HG03159 (cell line): Measurements from ENCODE around the gene IRF6.
A peak's percentile ranks its signal among the peaks of the same experiment; 100 is the strongest.

Experiments
- ATAC-seq: cut with Tn5 transposase; IDR thresholded peaks from one replicate; pipeline ENCODE4 v1.9.1; 2021; ENCODE audit warnings: mild to moderate bottlenecking, moderate library complexity; ENCODE audit not compliant: unreplicated experiment

IRF6 gene

GRCh38 chr1:209766051-209766450 is 39.9 kb downstream of the IRF6 start:
- no peak for ATAC-seq

GRCh38 chr1:209761011-209761635 is 44.8 kb downstream of the IRF6 start:
- ATAC-seq, result no peak

- no peak for ATAC-seq
Observed at GRCh38 chr1:209759829-209760359, 46.0 kb downstream of the IRF6 start.

- ATAC-seq, result no peak
Observed at GRCh38 chr1:209758400-209758799, 47.5 kb downstream of the IRF6 start.

- peak; percentile 41 for ATAC-seq
Observed at GRCh38 chr1:209756615-209757445, 49.1 kb downstream of the IRF6 start.

- peak; percentile 82 for ATAC-seq
Observed at GRCh38 chr1:209755926-209756614, 49.9 kb downstream of the IRF6 start, which contains the start of gene TRAF3IP3. TRAF3IP3 (plus strand) TSS chr1:209756053; CDS start chr1:209760040, 3,987 bp downstream.

- no peak for ATAC-seq
Observed at GRCh38 chr1:209755256-209755655, 50.7 kb downstream of the IRF6 start.

- ATAC-seq, result no peak
Observed at GRCh38 chr1:209752890-209753289, 53.1 kb downstream of the IRF6 start.

GRCh38 chr1:209751627-209752231 is 54.2 kb downstream of the IRF6 start:
- peak; percentile 45 for ATAC-seq

- ATAC-seq, result no peak
Observed at GRCh38 chr1:209749670-209750323, 56.1 kb downstream of the IRF6 start.

GRCh38 chr1:209749205-209749604 is 56.7 kb downstream of the IRF6 start:
- no peak for ATAC-seq

- ATAC-seq, result no peak
Observed at GRCh38 chr1:209748620-209749019, 57.3 kb downstream of the IRF6 start.

- peak; percentile 73 for ATAC-seq
Observed at GRCh38 chr1:209747580-209748262, 58.2 kb downstream of the IRF6 start.

- ATAC-seq, result no peak
Observed at GRCh38 chr1:209746451-209747165, 59.3 kb downstream of the IRF6 start.

GRCh38 chr1:209743145-209743482 is 62.8 kb downstream of the IRF6 start:
- ATAC-seq, result no peak

- ATAC-seq, result no peak
Observed at GRCh38 chr1:209742409-209743144, 63.4 kb downstream of the IRF6 start.

- no peak for ATAC-seq
Observed at GRCh38 chr1:209741889-209742288, 64.1 kb downstream of the IRF6 start.

- ATAC-seq, result no peak
Observed at GRCh38 chr1:209741193-209741592, 64.7 kb downstream of the IRF6 start.

GRCh38 chr1:209738270-209738669 is 67.7 kb downstream of the IRF6 start:
- ATAC-seq, result no peak
